Activated T-helper 1 cell treated with anti-CD3 and anti-CD28 coated beads, Interleukin-12 subunit alpha, Interleukin-12 subunit beta, Interleukin-2, Interleukin-4 antibody, amounts not matched to agents 30 ng/mL and 10 ng/mL and 1 ng/mL, durations not matched to agents 14 hours and 24 hours and 36 hours (primary cell): ENCODE measurements around the gene NKAIN1. TPM values are rescaled to one million over a fixed set of nuclear protein-coding genes. Genes with fewer than 3 reads are reported as not detected.
"Not testable (repeated sequence)": the region's sequence is repeated elsewhere in the genome, so short reads cannot be mapped to it uniquely, and the experiment has no call there.

ENCODE experiments used
- DNase-seq: peaks from one replicate; pipeline ENCODE4 v3.0.0; 2021; ENCODE audit warnings: low spot score
- H3K27ac Mint-ChIP-seq: one replicate; pipeline ENCODE4 v1.8.0; 2021; ENCODE audit warnings: mild to moderate bottlenecking, mixed read lengths
- H3K27me3 Mint-ChIP-seq: one replicate; pipeline ENCODE4 v1.8.0; 2022; ENCODE audit warnings: mild to moderate bottlenecking, moderate library complexity, mixed read lengths; ENCODE audit not compliant: insufficient read depth
- H3K36me3 Mint-ChIP-seq: one replicate; pipeline ENCODE4 v1.8.0; 2021; ENCODE audit warnings: low read depth, mixed read lengths
- H3K4me1 Mint-ChIP-seq: one replicate; pipeline ENCODE4 v1.8.0; 2021; ENCODE audit warnings: low read depth, mixed read lengths
- H3K4me3 Mint-ChIP-seq: one replicate; pipeline ENCODE4 v1.8.0; 2021; ENCODE audit warnings: mild to moderate bottlenecking, moderate library complexity, mixed read lengths
- H3K9me3 Mint-ChIP-seq: one replicate; pipeline ENCODE4 v1.8.0; 2021; ENCODE audit warnings: mixed read lengths
- intact Hi-C: fragments of 100-400 bp; cut with micrococcal nuclease; formaldehyde crosslinking; loops from one replicate; pipeline ENCODE4 v1.15.1; 2024
- total RNA-seq: library from RNA; stranded (reverse); gene quantifications from 2 replicates; pipeline ENCODE4 v1.2.3, GENCODE V29; 2022

Gene NKAIN1
- not detected in 2 replicates for total RNA-seq

DNA sequence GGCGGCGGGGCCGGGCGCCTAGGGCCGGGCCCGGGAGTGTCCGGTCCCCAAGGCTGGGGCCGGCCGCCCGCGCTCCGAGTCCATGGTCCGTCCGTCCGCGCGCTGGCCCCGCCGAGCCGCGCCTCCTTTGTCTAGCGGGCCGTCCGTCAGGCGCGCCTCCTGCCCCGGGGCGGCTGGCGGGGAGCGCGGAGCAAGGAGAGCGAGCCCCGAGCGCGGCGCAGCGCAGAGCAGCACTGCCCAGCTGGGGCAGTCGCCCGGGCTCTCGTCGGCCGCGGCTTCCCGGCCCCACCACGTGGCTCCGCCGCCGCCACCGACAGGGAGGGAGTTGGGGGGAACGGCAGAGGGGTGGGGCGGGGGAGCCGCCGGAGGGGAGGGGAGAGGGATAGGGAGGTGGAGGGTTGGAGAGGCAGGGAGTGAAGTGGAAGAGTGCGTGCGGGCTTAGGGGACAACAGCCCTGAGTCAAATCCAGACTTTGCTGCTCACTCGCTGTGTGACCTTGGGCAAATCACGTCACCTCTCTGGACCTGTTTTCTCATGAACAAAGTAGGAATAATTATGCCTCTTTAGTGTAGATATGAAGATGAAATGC lies at the start of gene NKAIN1:
NKAIN1 (minus strand) TSS at position 235 of the 589 bp plus-strand sequence. CDS start 340 bp downstream, outside the sequence.
- no peak for DNase-seq
- Mint-ChIP-seq H3K4me1 (peaks cover 6% of the 10 kb centered on the region), H3K9me3 (no peaks in the 10 kb centered on the region), H3K27me3 (peaks cover 48% of the 10 kb centered on the region), H3K4me3 (peak within 1 kb of the TSS; percentile 70), H3K36me3 (peaks cover 2% of the 10 kb centered on the region), H3K27ac (no peak within 1 kb of the TSS)
- intact Hi-C loops, result no loop called here

DNA sequence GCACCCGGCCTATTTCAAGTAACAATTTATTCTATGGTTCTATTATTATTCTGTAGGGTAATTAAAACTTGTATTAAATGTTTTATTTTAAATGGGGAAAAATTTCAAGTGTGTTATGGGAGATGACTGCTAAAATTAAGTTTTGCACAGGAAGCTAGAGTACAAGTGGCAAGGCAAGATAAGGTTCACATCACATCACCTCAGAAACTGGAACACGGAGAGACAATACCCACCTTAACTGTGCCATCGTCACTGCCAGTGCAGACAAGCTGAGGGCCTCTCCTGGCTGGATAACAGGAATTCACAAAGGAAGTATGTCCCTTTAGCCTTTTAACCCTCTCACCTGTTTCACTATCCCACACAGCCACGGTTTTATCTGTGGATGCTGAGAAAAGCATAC lies 49.3 kb upstream of the NKAIN1 start:
- H3K27me3 Mint-ChIP-seq, result no peaks in the 10 kb centered on the region
- H3K36me3 Mint-ChIP-seq, result peaks cover 39% of the 10 kb centered on the region
- peaks cover 17% of the 10 kb centered on the region for H3K4me1 Mint-ChIP-seq
- intact Hi-C loops, result no loop called here
- no peaks in the 10 kb centered on the region for H3K9me3 Mint-ChIP-seq
- DNase-seq, result no peak
- no peak overlapping the region for H3K27ac Mint-ChIP-seq
- no peak overlapping the region for H3K4me3 Mint-ChIP-seq

DNA sequence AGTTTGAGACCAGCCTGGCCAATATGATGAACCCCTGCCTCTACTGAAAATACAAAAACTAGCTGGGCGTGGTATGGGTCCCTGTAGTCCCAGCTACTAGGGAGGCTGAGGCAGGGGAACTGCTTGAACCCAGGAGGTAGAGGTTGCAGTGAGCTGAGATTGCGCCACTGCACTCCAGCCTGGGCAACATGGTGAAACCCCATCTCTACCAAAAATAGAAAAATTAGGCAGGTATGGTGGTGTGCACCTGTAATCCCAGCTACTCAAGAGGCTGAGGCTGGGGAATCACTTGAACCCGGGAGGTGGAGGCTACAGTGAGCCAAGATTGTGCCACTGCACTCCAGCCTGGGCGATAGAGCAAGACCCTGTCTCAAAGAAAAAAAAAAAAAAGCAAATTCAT lies 48.1 kb upstream of the NKAIN1 start:
- H3K36me3 Mint-ChIP-seq, result peaks cover 36% of the 10 kb centered on the region
- DNase-seq, H3K4me3 Mint-ChIP-seq, H3K27ac Mint-ChIP-seq, H3K27me3 Mint-ChIP-seq, intact Hi-C loops, H3K9me3 Mint-ChIP-seq: not testable (repeated sequence)
- H3K4me1 Mint-ChIP-seq, result peaks cover 13% of the 10 kb centered on the region

DNA sequence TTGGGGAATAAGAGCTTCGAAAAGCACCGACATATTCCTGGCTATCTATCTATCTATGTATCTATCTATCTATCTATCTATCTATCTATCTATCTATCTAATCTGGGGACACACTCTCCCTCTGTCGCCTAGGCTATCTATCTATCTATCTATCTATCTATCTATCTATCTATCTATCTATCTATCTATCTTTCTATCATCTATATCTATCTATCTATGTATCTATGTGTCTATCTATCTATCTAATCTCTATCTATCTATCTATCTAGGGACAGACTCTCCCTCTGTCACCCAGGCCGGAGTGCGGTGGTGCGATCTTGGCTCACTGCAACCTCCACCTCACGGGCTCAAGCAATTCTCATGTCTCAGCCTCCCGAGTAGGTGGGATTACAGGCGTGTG lies 42.7 kb upstream of the NKAIN1 start:
- H3K36me3 Mint-ChIP-seq, result peaks cover 32% of the 10 kb centered on the region

DNA sequence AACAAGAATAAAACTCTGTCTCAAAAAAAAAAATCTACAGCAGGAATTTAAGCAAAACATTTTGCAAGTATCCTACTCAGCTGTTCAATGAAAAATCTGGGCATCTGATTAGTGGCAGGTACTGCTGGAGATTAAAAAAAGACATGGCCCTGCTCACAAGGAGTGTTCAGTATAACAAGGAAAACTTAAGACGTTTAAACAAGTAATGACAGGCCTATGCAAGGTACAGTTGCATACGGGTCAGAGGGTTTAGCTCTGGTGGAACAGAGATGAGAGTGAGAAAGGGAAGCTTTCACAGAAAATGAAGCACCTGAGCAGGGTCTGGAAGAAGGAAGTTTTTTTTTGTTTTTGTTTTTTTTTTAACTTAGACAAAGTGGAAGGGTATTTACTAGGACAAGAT lies 33.9 kb upstream of the NKAIN1 start:
- no peak for DNase-seq
- Mint-ChIP-seq H3K36me3 (peaks cover 51% of the 10 kb centered on the region), H3K9me3 (no peaks in the 10 kb centered on the region), H3K27me3 (no peaks in the 10 kb centered on the region), H3K4me1 (peaks cover 4% of the 10 kb centered on the region), H3K27ac (no peak overlapping the region), H3K4me3 (no peak overlapping the region)
- intact Hi-C loops, result no loop called here

More for the DNA sequence above, 42.7 kb upstream of the NKAIN1 start:
- DNase-seq, H3K27me3 Mint-ChIP-seq, H3K4me3 Mint-ChIP-seq, H3K9me3 Mint-ChIP-seq, intact Hi-C loops, H3K4me1 Mint-ChIP-seq, H3K27ac Mint-ChIP-seq: not testable (repeated sequence)

DNA sequence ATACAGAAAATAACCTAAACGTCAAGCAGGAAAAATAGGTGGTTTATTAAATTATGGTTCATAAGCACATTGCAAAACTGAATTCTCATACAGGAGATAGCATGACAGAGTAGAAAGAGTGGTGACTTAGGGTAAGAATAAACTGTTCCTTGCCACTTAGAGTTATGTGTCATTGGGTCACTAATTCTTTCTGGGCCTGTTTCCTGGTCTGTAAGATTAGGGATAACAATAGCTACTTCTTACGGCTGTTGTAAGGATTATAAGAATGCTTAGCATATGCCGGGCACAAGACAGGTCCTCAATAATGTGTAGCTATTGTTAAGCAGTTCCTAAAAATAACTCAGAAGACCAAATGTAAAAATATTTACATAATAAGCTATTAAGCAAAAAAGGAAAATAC lies 32.7 kb upstream of the NKAIN1 start:
- intact Hi-C loops, result no loop called here
- Mint-ChIP-seq H3K27me3 (no peaks in the 10 kb centered on the region), H3K4me1 (peaks cover 4% of the 10 kb centered on the region), H3K36me3 (peaks cover 48% of the 10 kb centered on the region), H3K4me3 (no peak overlapping the region), H3K9me3 (no peaks in the 10 kb centered on the region), H3K27ac (no peak overlapping the region)
- no peak for DNase-seq

DNA sequence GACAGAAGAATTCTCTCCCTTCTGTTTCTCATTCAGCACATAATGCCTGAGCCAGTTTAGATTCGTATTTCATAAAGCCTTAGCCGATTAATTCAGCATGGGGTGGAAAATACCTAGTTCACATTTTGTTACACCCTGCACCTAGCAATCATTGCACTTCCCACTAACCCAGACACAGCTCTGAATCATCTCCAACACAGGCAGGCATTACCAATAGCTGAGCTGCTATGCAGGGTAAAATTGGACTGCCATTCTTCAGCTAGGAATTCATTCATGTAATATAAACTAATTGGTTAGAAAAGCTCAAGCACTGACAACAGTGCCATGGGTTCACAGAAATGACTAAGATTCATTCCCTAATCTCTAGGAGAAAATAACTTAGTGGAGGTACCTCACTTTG lies 26.9 kb upstream of the NKAIN1 start:
- Mint-ChIP-seq H3K4me3 (no peak overlapping the region), H3K36me3 (peaks cover 51% of the 10 kb centered on the region), H3K27me3 (no peaks in the 10 kb centered on the region), H3K9me3 (no peaks in the 10 kb centered on the region), H3K4me1 (no peaks in the 10 kb centered on the region), H3K27ac (no peak overlapping the region)
- intact Hi-C loops, result no loop called here
- DNase-seq, result no peak

DNA sequence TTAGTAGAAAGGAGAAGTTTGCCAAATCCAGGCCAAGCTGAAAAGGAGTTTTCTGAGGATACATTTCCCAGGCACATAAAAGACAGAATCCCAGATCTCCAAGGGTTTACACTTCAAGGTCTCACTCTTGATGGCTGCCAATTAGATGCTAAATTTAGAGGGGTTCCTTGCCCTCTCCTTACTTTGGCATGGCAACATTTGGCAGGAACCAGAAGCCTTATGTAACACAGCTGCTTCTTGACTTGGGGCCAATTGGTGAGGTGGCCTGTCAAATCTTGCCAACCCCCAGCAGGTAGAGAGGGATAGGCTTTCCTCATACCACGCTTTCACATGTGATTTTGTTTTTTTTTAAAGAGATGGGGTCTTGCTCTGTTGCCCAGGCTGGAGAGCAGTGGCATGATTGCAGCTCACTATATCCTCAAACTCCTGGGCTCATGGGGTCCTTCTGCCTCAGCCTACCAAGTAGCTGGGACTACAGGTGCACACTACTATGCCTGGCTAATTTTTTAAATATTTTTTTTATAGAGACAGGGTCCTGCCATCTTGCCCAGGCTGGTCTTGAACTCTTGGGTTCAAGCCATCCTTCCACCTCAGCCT lies 25.2 kb upstream of the NKAIN1 start:
- peaks cover 51% of the 10 kb centered on the region for H3K36me3 Mint-ChIP-seq

DNA sequence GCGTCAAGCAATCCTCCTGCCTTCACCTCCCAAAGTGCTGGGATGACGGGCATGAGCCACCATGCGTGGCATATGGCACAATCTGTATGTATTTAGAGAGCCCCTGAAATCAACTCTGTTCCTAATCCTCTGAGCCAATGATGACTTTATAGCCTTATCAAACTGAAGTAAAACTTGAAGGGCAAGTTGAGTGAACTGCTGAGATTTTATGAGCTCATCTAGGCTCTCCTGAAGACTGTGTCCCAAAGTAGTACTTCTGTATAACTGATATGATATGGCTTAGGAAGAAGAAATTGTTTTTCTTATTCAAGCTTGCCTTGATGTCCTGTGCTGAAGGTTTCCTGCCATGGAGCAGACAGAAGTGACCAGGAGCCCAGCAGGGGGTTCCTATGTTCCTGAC lies 23.7 kb upstream of the NKAIN1 start:
- Mint-ChIP-seq H3K36me3 (peaks cover 53% of the 10 kb centered on the region), H3K4me3 (no peak overlapping the region), H3K4me1 (no peaks in the 10 kb centered on the region), H3K27me3 (no peaks in the 10 kb centered on the region), H3K27ac (no peak overlapping the region), H3K9me3 (no peaks in the 10 kb centered on the region)
- intact Hi-C loops, result no loop called here
- no peak for DNase-seq

More for the DNA sequence above, 25.2 kb upstream of the NKAIN1 start:
- Mint-ChIP-seq H3K4me1 (no peaks in the 10 kb centered on the region), H3K27ac (no peak overlapping the region), H3K27me3 (no peaks in the 10 kb centered on the region), H3K9me3 (no peaks in the 10 kb centered on the region), H3K4me3 (no peak overlapping the region)
- DNase-seq, result no peak
- intact Hi-C loops, result no loop called here

DNA sequence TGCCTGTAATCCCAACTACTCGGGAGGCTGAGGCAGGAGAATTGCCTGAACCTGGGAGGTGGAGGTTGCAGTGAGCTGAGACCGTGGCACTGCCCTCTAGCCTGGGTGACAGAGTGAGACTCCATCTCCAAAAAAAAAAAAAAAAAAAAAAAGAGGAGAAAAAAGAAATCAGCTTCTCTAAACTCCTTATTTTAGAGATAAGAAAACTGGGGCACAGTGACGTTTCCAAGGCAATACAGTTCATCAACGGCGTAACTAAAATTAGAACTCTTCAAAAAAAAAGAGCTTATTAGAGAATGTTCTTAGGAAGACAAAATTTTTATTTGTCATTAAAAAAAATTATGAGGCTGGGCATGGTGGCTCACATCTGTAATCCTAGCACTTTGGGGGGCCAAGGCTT lies 22.7 kb upstream of the NKAIN1 start:
- H3K27ac Mint-ChIP-seq, H3K4me3 Mint-ChIP-seq, H3K27me3 Mint-ChIP-seq, intact Hi-C loops, DNase-seq, H3K4me1 Mint-ChIP-seq, H3K9me3 Mint-ChIP-seq: not testable (repeated sequence)
- peaks cover 58% of the 10 kb centered on the region for H3K36me3 Mint-ChIP-seq

DNA sequence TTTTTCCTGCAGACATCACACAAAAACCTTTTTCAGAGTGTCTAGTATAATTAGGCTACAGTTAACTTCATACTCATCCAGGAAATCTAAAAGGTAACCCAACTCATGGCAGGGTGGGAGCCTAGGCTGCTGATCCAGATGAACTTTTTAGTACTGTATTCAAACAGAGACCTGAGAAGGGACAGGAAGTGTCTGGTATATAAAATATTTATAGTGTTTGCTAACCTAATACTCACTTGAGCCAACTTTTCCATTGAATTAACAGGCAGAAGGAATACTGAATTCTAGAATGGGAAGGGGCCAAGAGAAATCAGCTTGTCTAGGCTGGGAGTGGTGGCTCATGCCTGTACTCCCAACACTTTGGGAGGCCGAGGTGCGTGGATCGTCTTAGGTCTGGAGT lies 22.2 kb upstream of the NKAIN1 start:
- Mint-ChIP-seq H3K27ac (no peak overlapping the region), H3K4me1 (no peaks in the 10 kb centered on the region), H3K27me3 (no peaks in the 10 kb centered on the region), H3K9me3 (no peaks in the 10 kb centered on the region), H3K36me3 (peaks cover 56% of the 10 kb centered on the region), H3K4me3 (no peak overlapping the region)
- no peak for DNase-seq
- intact Hi-C loops, result no loop called here

DNA sequence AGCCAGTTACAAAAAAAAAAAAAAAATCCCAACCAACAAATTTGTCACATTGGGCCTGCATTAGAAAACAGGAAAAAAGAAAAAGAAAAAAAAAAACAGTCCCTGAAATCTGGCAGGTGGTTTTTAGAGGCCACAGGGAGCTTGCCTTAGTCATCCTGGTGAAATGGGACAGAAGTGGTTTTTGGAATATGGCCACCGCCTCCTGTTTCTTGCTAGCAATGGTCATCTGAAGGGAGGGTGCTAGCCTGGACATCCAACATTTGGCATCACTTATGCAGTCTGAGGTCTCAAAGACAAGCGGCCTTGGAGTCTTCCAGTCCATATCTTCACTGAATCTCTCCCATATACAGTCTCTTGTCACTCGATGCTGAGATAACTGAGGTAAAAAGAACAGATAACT lies 20.1 kb upstream of the NKAIN1 start:
- H3K4me3 Mint-ChIP-seq, result no peak overlapping the region
- H3K36me3 Mint-ChIP-seq, result peaks cover 46% of the 10 kb centered on the region

DNA sequence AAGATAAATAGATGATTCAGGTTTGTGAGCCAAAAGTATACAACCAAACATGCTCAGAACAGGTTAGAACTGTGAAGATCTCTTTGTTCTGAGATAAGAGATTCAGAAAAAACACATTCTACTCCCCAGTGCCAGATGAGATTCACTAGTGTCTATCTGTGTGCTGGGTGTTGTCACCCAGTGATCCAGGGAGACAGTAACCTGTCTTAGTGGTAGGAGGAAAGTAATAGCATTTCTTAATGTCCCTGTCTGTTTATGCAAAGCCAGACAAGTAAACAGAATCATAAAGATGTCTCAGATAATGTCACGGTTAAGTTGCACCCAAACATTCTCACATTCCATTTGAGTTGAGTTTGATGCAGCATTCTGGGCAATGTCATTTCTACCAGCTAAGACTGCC lies 18.9 kb upstream of the NKAIN1 start:
- intact Hi-C loops, result no loop called here
- no peaks in the 10 kb centered on the region for H3K9me3 Mint-ChIP-seq
- H3K36me3 Mint-ChIP-seq, result peaks cover 37% of the 10 kb centered on the region
- H3K4me1 Mint-ChIP-seq, result no peaks in the 10 kb centered on the region
- no peak for DNase-seq
- no peak overlapping the region for H3K27ac Mint-ChIP-seq
- H3K4me3 Mint-ChIP-seq, result no peak overlapping the region
- no peaks in the 10 kb centered on the region for H3K27me3 Mint-ChIP-seq

More for the DNA sequence above, 20.1 kb upstream of the NKAIN1 start:
- Mint-ChIP-seq H3K4me1 (no peaks in the 10 kb centered on the region), H3K9me3 (no peaks in the 10 kb centered on the region), H3K27ac (no peak overlapping the region), H3K27me3 (no peaks in the 10 kb centered on the region)
- intact Hi-C loops, result no loop called here
- DNase-seq, result no peak

DNA sequence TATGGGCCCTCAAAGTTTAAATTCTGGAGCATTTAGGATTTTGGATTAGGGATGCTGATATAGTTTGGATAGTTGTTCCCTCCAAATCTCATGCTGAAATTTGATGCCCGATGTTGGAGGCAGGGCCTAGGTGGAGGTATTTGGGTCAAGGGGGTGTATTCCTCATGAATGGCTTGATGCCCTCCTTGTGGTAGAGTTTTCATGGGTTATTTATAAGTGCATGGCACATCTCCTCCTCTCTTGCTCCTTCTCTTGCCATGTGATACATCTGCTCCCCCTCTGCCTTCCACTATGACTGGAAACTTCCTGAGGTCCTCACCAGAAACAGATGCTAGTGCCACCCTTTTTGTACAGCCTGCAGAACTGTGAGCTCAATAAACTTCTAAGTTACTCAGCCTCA lies 17.5 kb upstream of the NKAIN1 start:
- no peaks in the 10 kb centered on the region for H3K9me3 Mint-ChIP-seq
- H3K27me3 Mint-ChIP-seq, result no peaks in the 10 kb centered on the region
- no peak for DNase-seq
- no peaks in the 10 kb centered on the region for H3K4me1 Mint-ChIP-seq
- peaks cover 36% of the 10 kb centered on the region for H3K36me3 Mint-ChIP-seq
- no peak overlapping the region for H3K27ac Mint-ChIP-seq
- intact Hi-C loops, result no loop called here
- no peak overlapping the region for H3K4me3 Mint-ChIP-seq
